ENCODE measurements around the gene BRD4. TPM values are rescaled to one million over a fixed set of nuclear protein-coding genes. Genes with fewer than 3 reads are reported as not detected.

The BRD4 gene
- polyA plus RNA-seq, 12 donors, result 32.9 to 69.3 (median 37.9) TPM; not detected in 1

DNA sequence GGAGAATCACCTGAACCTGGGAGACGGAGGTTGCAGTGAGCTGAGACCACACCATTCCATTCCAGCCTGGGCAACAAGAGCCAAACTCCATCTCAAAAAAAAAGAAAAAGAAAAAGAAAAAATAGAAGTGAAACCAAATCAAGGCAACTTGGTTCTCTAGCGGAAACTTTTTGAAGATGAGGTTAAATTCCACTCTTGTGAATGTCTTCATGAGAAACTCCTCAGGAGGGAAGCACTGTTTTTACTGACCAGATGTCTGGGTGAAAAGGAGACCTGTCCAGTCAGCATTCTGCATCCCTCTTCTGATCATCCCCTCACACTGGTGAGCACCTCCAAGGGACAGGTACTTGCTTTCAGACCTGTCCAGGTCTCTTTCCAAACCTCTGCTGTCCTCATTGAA lies 15.8 kb downstream of the BRD4 start:
- DNase-seq, result no peak

DNA sequence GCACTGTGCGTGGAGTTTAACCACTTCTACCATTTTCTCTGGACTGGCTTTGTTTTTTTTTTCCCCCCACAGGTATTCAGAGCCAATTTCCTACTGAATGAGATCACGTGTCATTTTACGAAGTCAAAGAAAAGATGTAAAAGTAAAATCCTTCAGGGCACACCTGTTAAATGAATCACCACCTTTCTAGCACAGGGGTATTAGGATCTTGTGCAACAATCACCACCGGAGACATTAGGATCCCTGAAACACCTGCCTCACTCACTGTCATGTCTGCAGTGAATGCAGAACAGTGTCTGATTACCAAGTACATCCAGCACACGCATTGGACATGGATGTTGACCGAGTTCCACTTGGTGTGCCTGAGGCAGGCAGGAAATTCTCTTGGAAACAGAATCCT lies 17.2 kb downstream of the BRD4 start:
- no peak for DNase-seq

DNA sequence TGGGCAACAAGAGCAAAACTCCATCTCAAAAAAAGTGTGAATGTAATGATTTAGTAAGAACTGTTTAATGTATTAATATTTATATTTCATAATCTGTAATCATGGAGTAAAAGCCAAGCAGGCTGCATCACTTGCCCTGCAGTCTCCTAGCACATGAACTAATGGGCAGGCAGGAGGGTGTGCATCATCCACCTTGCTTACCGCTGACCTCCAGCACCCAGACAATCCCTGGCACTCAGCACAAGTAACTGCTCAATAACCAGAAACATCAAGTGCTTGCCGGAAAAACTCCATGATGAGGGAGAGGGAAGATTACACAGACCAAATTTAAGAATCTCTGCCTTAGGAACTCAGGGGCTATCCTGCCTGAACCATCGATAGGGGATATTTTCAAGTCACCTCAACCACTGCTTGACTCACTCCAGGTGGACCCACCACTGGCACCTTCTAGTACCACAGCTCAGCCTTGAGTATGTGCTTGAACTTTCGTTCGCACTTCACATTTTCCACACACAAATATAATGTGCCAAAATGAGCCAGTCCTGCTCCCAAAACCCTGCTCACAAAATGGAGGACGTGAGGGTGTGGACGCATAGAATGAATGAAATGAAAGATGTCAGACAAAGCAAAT lies 18.6 kb downstream of the BRD4 start:
- no peak for DNase-seq

DNA sequence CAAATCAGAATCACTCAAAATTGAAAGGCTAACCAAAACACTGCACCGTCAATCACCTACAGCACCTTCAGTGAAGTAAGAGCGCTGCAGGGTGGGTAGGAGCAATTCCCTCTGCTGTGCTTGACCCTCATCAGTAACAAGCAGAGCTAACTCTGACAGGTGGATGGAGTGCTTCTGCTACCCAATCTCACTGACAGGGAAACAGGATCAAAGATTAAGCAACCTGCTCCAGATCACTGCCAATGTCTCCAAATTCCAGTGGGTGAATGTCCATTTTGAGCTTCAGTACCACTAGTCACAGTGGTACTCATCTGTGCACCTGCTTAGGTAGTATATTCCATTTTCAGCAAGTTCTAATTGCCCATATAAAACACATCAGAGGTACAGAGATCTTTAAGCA lies 25.2 kb downstream of the BRD4 start:
- DNase-seq, result no peak

DNA sequence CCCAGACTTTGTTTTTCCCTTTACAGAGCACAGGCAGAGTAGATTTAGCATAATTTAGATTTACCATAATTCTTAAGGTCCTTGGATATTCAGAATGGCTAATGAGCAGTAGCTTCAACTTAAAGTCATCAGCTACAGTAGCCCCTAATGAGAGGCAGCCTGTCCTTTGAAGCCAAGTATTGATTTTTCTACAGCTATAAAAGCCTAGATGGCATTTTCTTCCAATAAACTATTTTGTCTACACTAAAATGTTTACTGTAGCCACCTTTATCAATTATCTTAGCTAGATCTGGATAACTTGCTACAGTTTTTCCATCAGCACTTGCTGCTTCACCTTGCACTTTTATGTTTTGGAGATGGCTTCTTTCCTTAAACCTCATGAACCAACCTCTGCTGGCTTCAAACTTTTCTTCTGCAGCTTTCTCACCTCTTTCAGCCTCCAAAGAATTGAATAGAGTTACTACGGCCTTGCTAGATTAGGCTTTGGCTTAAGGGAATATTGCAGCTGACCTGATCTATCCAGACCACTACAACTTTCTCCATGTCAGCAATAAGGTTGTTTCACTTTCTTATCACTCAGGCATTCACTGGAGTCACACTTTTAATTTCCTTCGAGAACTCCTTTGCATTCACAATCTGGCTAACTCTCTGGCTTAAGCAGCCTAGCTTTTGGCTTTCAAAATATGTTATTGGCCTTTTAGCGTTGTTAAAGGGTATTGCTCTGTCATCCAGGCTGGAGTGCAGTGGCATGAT lies 26.6 kb downstream of the BRD4 start:
- DNase-seq, result no peak

DNA sequence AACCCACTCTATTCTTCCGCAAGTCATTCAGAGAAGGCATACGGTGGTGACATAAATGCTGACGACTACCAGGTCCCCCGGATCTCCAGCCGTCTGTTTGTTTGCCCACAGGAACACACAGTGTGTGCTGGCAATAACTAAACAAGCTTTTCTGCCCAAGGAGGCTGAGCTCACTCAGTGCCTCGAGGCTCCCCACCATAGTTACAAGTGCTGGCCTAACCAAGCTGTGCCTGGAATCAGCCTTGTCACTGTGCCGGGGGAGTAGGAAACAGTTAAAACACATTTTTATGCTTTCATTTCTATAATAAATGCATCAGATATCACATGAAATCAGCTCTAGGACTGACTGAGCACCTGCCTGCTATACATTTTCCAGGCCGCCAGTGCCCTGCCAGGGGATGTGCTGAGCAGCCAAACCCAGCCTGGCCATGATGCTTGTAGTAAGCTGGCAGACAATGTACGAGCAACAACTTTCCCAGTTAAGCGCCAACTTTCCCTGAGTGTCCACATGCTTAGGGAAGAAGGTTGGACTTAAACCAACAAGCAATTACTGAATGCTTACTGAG lies 28.1 kb downstream of the BRD4 start:
- DNase-seq, result peak; percentile 60

DNA sequence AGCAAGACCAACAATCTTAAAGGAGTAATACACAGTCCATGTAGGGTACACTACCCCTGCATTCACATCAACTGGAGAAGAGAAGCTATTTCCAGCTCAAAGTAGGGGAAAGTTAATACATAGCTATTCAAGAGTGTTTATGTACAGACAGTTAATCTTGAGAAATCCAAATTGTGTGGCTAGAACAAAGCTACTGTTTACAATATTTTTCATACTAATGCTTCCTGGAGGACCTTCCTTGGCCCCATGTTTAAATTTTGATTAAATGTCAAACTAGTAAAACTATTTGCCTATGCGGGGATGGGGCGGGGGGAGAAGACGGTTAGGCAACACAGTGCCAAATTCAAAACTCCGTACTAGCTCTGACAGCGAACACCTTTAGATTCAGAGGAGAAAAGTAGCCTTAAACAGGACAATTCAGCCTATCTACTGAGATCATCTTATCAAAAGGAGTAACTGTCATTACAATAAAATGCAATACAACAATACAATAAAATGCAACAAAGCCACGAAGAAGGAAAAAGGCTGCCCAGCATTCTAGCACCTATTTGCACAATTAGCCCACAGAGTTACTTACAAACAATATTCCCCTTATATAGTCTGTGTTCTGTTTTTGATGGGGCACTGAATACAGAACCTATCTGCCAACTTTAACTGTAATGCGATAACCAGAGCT lies 29.1 kb downstream of the BRD4 start:
- no peak for DNase-seq

DNA sequence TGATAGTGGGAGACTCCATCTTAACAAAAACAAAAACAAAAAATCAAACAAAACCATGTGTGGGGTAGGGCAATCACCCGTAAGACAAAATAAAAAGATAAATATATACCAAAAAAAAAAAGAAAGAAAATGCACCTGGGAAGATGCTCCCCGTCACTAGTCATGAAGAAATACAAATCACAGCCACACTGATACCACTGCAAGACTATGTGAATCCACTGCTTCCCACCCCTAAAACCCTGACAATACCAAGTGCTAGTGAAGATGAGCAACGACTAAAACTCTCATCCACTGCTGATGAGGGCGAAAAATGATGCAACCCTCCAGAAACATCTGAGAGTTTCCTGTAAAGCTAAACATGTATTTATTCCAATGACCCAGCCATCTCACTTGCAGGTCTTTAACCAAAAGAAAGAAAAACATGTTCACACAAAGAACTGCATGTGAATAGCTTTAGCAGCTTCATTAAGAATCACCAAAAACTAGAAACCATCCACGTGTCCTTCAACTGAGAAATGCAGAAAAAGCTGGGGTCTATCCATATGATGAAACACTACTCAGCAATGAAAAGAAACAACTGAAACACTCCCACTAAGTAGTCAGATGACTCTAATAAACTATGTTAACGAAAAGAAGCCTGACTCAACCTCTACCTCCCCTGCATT lies 31.7 kb downstream of the BRD4 start:
- no peak for DNase-seq

DNA sequence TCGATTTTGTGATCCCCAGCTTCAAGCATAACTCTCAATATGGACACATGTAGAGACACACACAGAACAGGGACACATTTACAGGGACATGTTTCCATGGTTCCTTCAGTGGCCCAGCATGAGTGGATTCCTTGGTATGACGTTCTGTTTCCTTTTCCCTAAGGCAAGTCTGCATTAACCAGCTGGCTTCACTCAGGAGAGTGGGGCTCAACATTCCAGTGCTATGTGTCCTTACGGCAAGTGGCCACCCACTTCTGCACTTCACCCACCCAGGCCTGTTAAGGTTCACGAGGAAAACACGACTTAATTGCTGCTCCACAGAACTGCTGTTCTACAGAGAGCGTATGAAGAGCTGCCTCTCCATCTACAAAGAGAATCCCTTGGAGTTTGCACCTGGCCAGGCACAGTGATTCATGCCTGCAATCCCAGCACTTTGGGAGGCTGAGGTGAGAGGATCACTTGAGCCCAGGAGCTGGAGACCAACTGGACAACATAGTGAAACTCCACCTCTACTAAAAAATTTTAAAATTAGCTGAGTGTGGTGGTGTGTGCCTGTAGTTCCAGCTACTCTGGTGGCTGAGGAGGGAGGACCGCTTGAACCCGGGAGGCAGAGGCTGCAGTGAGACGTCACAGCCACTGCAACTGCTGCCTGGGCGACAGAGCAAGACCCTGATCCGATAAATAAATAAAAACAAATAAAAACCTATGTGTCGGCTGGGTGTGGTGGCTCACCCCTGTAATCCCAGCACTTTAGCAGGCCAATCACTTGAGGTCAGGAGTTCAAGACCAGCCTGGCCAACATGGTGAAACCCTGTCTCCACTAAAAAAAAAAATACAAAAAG lies 32.5 kb downstream of the BRD4 start:
- no peak for DNase-seq

DNA sequence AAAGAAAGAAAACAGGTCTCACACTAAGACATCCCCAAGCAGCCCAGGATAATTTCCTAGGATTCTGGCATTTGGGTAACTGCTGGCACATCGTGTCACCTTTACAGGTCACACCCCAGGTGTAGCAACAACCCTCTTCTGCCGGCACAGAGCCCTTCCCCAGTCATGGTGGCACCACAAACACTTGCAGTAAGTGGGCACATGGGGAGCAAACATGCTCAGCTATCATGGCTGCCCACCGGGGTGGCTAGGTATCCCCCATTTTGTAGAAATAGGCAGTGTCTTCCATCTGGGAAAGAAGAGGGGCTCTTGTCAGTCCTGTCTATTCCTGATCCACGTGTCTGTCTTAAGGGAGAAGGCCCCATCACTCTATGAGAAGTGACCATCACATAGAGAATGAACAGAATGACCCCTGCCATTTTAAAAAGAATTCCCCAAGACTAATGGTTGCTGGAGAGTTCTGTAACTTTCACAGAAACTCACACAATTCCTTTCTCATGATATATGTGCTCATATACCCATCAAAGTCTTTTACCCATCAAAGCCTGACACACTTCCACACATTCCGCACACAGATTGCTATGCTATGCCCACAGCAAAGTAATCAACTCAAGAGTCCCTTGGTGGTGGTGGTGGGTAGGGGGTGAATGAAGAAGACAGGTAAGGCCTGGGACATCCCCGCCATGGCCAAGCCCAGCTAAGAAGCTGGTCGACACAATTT lies 33.3 kb downstream of the BRD4 start:
- no peak for DNase-seq

DNA sequence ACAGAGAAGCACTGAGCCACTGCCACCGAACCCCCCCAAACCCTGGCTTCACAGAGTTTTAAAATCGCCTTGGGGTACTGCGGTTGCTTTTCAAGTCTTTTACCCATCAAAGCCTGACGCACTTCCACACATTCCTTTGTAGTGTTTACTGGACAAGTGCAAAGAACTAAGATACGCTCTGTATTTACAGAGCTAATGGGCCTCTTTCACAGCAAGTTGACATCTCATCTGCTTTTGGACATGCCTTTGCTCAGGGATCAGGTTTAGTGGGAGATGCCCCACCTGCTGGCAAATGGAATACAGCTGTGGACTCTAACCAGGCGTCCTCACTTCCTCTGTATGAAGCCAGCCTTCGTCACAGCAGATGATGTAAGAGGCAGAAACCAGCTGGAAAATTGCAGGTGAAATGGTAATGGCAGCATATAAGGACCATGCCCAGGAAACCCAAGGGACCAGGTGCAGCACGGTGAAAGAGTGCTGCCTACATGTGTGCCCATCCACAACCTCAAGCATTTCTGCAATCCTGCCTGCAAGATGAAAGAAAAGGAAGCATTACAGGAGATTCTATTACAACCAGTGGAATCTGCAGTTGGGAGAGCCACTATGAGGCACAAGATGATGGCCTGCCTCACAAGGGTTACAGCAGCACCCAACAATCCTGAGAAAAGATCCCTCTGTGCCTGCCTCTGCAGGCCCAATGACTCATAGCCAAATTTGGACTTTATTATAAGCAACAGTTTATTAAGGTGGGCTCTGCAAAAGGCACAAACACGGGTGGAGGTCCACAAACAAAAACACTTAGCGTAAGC lies 34.7 kb downstream of the BRD4 start:
- DNase-seq, result no peak

DNA sequence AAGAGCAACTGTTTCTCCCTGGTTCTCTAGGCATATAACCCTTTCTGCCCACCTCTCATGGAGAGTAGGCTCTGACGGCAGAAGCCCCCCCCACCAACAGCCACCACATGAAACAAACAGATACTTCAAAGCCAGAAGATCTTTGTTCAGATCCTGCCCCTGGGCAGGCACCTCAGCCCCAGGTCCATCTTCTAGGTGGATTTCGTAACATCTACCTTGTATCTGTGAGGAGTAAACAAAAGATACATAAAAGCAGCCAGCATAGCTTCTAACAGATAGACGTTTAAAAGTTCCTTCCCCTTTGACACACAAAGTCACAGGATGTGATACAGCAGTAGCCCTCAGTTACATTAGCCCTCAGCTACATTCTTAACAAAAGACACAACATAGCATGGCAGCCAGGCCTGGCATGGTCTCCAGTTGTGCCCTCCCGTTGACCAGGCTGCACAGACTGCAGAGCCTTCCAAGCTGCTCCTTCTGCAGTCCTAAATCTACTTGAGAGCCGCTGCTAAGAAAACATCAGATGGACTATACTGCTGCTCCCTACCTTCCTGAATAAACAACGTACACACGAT lies 35.4 kb downstream of the BRD4 start:
- DNase-seq, result no peak

DNA sequence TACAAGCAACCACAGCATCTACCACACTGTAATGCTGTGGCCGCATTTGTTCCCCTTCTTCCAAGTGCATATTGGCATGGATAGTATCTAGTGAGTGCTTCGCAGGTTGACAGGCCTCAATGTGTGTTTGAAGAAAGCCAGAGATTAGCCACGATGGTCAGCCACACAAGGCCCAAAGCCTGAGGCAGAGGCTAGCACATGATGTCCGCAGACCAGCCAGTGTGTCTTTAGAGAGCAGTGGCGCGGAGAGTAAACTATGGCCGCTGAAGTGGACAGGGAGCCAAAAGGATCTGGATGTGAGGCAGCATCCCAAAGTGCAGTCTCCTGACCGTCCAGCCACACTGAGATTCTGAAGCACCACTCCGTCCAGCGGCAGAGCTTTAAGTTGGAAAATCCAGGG lies 36.0 kb downstream of the BRD4 start:
- DNase-seq, result no peak

DNA sequence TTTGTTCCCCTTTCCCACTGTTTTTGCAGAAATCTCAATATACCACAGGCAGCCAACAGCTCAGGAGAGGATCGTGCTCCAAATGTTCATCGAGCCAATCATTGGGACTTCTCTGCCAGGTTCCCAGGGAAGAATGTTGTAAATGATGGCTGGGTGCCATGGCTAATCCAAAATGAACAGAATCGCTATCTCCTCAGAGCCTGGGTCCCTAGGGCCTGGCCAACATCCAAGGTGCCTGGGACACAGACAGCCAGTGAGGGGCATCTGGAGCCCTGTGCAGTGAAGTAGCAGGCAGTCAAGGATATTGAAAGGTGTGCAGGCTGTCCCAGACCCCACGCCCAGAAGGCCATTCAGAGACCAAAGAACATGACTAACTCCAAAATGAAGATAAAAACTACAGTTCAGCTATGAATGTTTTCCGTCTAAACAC lies 37.8 kb downstream of the BRD4 start:
- DNase-seq, result no peak

DNA sequence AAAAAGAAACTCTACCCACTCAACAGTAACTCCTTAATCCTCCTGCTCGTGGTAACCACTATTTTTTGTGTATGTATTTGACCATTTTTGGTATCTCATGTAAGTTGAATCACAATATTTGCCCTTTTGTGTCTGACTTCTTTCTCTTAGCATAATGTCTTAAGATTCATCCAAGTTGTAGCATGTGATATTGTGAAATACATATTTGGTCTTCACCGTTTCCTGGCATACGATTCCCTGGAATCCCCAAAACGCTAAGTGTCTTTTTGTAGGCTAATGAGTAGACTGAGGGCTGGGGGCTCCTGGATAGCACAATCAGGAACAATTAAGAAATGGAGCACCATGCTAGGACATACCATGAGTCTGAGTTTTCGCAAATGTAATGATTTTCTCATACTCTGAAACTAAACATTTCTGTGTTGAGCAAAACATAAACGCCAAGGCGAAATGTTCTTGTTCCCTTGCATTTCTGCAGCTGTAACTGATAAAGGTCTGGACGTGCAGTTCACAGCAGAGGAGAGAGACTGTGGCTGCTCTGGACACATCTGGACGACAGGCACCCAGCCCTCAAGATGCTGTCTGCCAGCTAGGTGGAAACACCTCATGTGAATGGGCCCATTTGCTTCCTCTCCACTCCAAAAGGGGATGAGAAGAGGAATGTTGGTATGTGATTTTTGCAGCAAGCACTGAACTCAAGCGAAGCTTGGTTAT lies 38.4 kb downstream of the BRD4 start:
- DNase-seq, result no peak

DNA sequence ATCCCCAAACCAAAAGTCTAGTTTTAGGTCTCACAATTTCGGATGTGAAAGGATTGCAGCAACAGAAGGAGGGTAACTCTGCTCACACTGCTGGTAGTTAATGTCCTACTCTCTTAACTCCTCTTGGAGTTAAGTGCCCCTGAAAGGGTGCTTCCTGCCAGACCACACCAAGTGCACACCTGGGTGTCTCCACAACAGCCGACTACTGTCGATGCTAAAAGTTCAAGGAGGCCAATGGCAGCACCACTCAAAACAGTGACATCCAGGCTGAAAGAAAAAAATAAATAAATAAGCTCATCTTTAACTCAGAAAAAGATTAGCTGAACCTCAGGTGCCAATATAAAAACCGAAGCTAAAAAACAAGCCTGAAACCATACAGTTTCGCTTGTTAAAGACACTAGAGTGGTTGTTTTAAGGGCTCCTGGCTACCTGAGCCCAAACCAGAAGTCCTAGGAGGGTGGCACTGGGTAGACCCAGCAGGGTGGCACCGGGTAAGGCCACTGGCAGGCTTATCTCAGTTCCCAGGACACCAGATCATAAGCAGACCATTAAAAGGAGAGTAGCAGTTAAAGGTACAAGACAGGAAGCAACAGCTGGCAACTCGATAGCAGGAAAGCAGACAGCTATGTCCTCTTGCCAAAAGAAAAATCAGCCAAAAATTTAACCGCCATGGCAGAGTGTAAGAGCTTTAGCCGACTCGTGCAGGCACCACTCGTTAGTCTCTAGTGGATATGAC lies 39.3 kb downstream of the BRD4 start:
- DNase-seq, result no peak

DNA sequence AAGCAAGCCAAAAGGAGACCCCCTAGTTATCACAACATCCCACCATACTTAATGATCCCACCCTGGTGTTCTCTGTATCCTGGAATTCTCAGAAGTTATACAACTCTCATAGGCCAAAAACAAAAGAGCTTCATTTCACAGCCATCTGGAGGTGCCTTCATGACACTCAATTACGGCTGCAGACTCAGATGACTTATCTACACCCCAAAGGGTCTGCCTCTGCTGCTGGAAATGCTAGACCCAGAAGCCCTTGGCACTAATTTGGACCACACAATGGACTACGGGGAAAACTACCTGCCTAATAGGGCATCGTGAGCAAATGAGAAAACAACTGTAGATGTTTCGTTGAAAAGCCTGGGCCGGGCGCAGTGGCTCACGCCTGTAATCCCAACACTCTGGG lies 40.2 kb downstream of the BRD4 start:
- DNase-seq, result no peak

DNA sequence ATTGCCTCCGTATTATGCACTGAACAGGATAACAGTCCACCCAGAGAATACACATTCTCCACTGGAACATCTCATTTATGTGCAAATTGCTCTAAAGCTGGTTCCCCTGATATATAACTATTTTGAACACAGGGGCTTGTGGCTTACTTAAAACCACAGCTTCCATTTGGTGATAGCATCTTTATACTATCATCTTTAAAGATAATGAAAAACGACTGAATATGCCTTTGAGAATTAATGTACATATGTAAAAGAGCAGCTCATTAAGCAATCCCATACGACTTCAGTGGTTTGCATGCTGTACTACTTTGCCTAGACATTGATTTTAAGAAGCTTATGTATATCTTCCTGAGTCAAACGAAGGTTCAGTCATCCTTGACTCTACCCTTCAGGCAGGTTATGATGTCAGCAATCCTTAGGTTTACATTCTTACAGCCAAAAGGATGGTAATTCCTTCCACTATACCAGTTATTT lies 40.8 kb downstream of the BRD4 start:
- DNase-seq, result no peak

Measured in muscle of arm (tissue), 12 donors.